K562 (cell line): ENCODE results near the gene CCDC85B. TPM values are rescaled to one million over a fixed set of nuclear protein-coding genes. Genes with fewer than 3 reads are reported as not detected.

Experiments used
- ATAC-seq: fragments of 200-7000 bp; cut with Tn5 transposase; 3 replicates; pipeline ENCODE4 v1.9.1; 2020; ENCODE audit warnings: moderate library complexity
- BruUV-seq: library from RNA; stranded (reverse); fragments of 400-500 nt; replicated peaks from 2 replicates; lab custom pipeline; 2021; lab: Mats Ljungman, UMichigan
- CTCF ChIA-PET: fragments of 300-600 bp; formaldehyde crosslinking; extraction: SDS; loops from one replicate; lab custom pipeline; 2021; ENCODE audit warnings: low intra/inter-chr PET ratio; lab: Yijun Ruan, JAX
- POLR2A ChIA-PET: fragments of 300-600, 350-650 bp; sonication (Branson Sonifier 250); formaldehyde crosslinking; extraction: SDS; loops from one replicate; lab custom pipeline; 2021; ENCODE audit warnings: antibody characterized with exemption, inconsistent platforms; lab: Yijun Ruan, JAX
- DNase-seq, 4 experiments: peaks; one replicate each; pipeline versions ENCODE4 v3.0.0 to v3.0.0-alpha.2; 2011 to 2018; ENCODE audit warnings: low spot score in 3 of 4, mixed read lengths in 3 of 4; ENCODE audit errors: extremely low read depth in 1 of 4
- FAIRE-seq: peaks from 2 replicates; lab custom pipeline; 2011; peaks lifted over from hg19 to GRCh38; lab: Jason Lieb, UNC
- H2AFZ ChIP-seq: 2 replicates; pipeline ENCODE4 v1.6.0; 2011; ENCODE audit warnings: low read depth, low read length, control low read depth, inconsistent platforms
- H3K27ac ChIP-seq: fragments of 200-600 bp; 3 replicates; pipeline ENCODE4 v1.8.0; 2011; ENCODE audit warnings: low read depth, mild to moderate bottlenecking, control low read depth, inconsistent platforms, low read length, moderate library complexity, mixed read lengths; ENCODE audit errors: extremely low read depth
- H3K27me3 ChIP-seq, 2 experiments: fragments of 300-600 bp in 1 of 2; 2 replicates in 1 of 2; 3 replicates in 1 of 2; pipeline versions ENCODE4 v1.6.0 to v1.8.0; 2011; ENCODE audit warnings: inconsistent platforms in 2 of 2, low read length in 2 of 2, mild to moderate bottlenecking in 1 of 2, mixed read lengths in 1 of 2, moderate library complexity in 1 of 2; ENCODE audit not compliant: control insufficient read depth in 2 of 2, insufficient read depth in 2 of 2
- H3K36me3 ChIP-seq: fragments of 300-600 bp; 3 replicates; pipeline ENCODE4 v1.8.0; 2011; ENCODE audit warnings: mild to moderate bottlenecking, low read length, inconsistent platforms; ENCODE audit not compliant: control insufficient read depth, insufficient read depth
- H3K4me1 ChIP-seq, 2 experiments: fragments of 200-600 bp in 1 of 2; replicated peaks in 1 of 2; 2 replicates in 1 of 2; 3 replicates in 1 of 2; pipeline versions ENCODE4 v1.5.1 to v1.8.0; 2011; ENCODE audit warnings: inconsistent platforms in 2 of 2, low read length in 2 of 2, mild to moderate bottlenecking in 1 of 2, mixed read lengths in 1 of 2, moderate library complexity in 1 of 2; ENCODE audit not compliant: control insufficient read depth in 2 of 2, insufficient read depth in 2 of 2
- H3K4me2 ChIP-seq: 2 replicates; pipeline ENCODE4 v1.6.1; 2011; ENCODE audit warnings: low read length, control low read depth, inconsistent platforms, mixed read lengths; ENCODE audit not compliant: insufficient read depth
- H3K4me3 ChIP-seq: fragments of 200-600 bp; sonication (generic), shearing (Covaris generic); 2 replicates; pipeline ENCODE4 v1.5.1; 2016; ENCODE audit warnings: control low read depth, inconsistent platforms
- H3K79me2 ChIP-seq: fragments of 200-600 bp; 3 replicates; pipeline ENCODE4 v1.8.0; 2011; ENCODE audit warnings: low read length, inconsistent platforms; ENCODE audit not compliant: control insufficient read depth, insufficient read depth
- H3K9ac ChIP-seq, 2 experiments: 2 replicates each; pipeline versions ENCODE4 v1.6.0 to v1.6.1; 2011; ENCODE audit warnings: low read depth in 2 of 2, low read length in 2 of 2, control low read depth in 1 of 2, inconsistent platforms in 1 of 2, mild to moderate bottlenecking in 1 of 2, mixed read lengths in 1 of 2; ENCODE audit not compliant: insufficient read depth in 1 of 2
- H3K9me1 ChIP-seq: one replicate; pipeline ENCODE4 v1.6.0; 2011; ENCODE audit warnings: inconsistent platforms, mild to moderate bottlenecking, low read length, moderate library complexity; ENCODE audit not compliant: control insufficient read depth, insufficient read depth
- H3K9me3 ChIP-seq: replicated peaks from 2 replicates; pipeline ENCODE4 v1.5.1; 2011; ENCODE audit warnings: low read depth, low read length, inconsistent platforms; ENCODE audit not compliant: control insufficient read depth, insufficient read depth
- H4K20me1 ChIP-seq: replicated peaks from 2 replicates; pipeline ENCODE4 v1.6.1; 2011; ENCODE audit warnings: low read length, inconsistent platforms, mixed read lengths; ENCODE audit not compliant: control insufficient read depth, insufficient read depth
- ARID1B ChIP-seq: fragments of 450-650 bp; IDR thresholded peaks from 2 replicates; pipeline ENCODE4 v1.6.1; 2016; ENCODE audit warnings: antibody characterized with exemption, mild to moderate bottlenecking, inconsistent platforms
- CREB1 ChIP-seq, 2 experiments: sonication (generic) in 1 of 2; formaldehyde crosslinking in 1 of 2; IDR thresholded peaks; 2 replicates each; pipeline versions ENCODE4 v1.6.1 to v1.8.0; 2012 to 2022; ENCODE audit warnings: inconsistent platforms in 1 of 2, mild to moderate bottlenecking in 1 of 2, missing genetic modification reagents in 1 of 2, moderate library complexity in 1 of 2
- ILK ChIP-seq: fragments of 450-650 bp; IDR thresholded peaks from 2 replicates; pipeline ENCODE4 v1.6.1; 2016; ENCODE audit warnings: missing genetic modification characterization, low read depth, mild to moderate bottlenecking, missing compliant biosample characterization, moderate library complexity, borderline replicate concordance
- KAT7 ChIP-seq: sonication (generic); formaldehyde crosslinking; IDR thresholded peaks from 2 replicates; pipeline ENCODE4 v1.8.0; 2022; ENCODE audit warnings: missing genetic modification reagents, mild to moderate bottlenecking, borderline replicate concordance
- MCM2 ChIP-seq: fragments of 450-650 bp; IDR thresholded peaks from 2 replicates; pipeline ENCODE4 v1.6.1; 2017; ENCODE audit warnings: low read depth, mild to moderate bottlenecking
- MTA1 ChIP-seq: fragments of 450-650 bp; IDR thresholded peaks from 2 replicates; pipeline ENCODE4 v1.6.1; 2017; ENCODE audit warnings: borderline replicate concordance
- POLR2G ChIP-seq: fragments of 200-400 bp; formaldehyde crosslinking; IDR thresholded peaks from 2 replicates; pipeline ENCODE4 v1.6.1; 2017; ENCODE audit warnings: low read depth, mild to moderate bottlenecking, antibody characterized with exemption, low read length, moderate library complexity
- RBFOX2 ChIP-seq: fragments of 200-400 bp; formaldehyde crosslinking; IDR thresholded peaks from 2 replicates; pipeline ENCODE4 v1.6.1; 2017; ENCODE audit warnings: low read depth, mild to moderate bottlenecking, low read length, moderate library complexity
- SUPT5H ChIP-seq: fragments of 450-650 bp; IDR thresholded peaks from 2 replicates; pipeline ENCODE4 v1.6.1; 2016
- TARDBP ChIP-seq: fragments of 450-650 bp; IDR thresholded peaks from 2 replicates; pipeline ENCODE4 v1.6.1; 2016
- XRCC4 ChIP-seq: IDR thresholded peaks from one replicate; pipeline ENCODE4 v1.6.1; 2011; ENCODE audit not compliant: insufficient read depth, insufficient read length; ENCODE audit errors: extremely low read depth
- ZNF146 ChIP-seq: IDR thresholded peaks from one replicate; pipeline ENCODE4 v1.6.1; 2018; ENCODE audit warnings: missing compliant biosample characterization; ENCODE audit not compliant: unreplicated experiment
- ZNF77 ChIP-seq: fragments of 250-450 bp; sonication (Bioruptor Pico); IDR thresholded peaks from 2 replicates; pipeline ENCODE4 v1.5.0; 2020
- WGBS: fragments of 100-300 bp; shearing (Covaris generic); methylation state at CpG from one replicate; pipeline ENCODE4 v1.1.6; 2016; ENCODE audit warnings: low coverage, mixed read lengths; ENCODE audit not compliant: insufficient coverage; ENCODE audit errors: missing lambda C conversion rate; 5-methylcytosine and 5-hydroxymethylcytosine counted together
- in situ Hi-C: fragments of 300-500 bp; cut with MboI; formaldehyde crosslinking; loops from 4 replicates; pipeline ENCODE4 v1.15.0; 2018; ENCODE audit warnings: inconsistent platforms, mixed read lengths
- intact Hi-C: fragments of 100-400 bp; cut with micrococcal nuclease; formaldehyde crosslinking; loops from 2 replicates; pipeline ENCODE4 v1.14.2; 2022
- polyA plus RNA-seq, 8 experiments: library from polyadenylated mRNA; depleted of rRNA in 4 of 8; stranded (reverse) in 5 of 8; unstranded in 3 of 8; fragments of >200 nt; fragmentation: Nextera tagmentation in 2 of 8; fragmentation: Illumina TruSeq in 1 of 8; extraction: Ambion mirVana in 2 of 8; extraction: Trizol in 1 of 8; gene quantifications; 2 replicates each; pipeline versions ENCODE4 v1.2.1 to v1.2.3, GENCODE V29; 2011 to 2014; ENCODE audit warnings: inconsistent platforms in 1 of 8, missing spikeins in 1 of 8
- total RNA-seq, 7 experiments: library from RNA; depleted of rRNA in 6 of 7; stranded (reverse); fragments of >200 nt in 6 of 7; fragmentation: Illumina TruSeq in 2 of 7; extraction: Trizol in 2 of 7; gene quantifications; 2 replicates each; pipeline versions ENCODE4 v1.2.1 to v1.2.3, GENCODE V29; 2011 to 2021; ENCODE audit warnings: low replicate concordance in 1 of 7
- TF ChIP-seq, protein P1 (sequence below), 2 experiments: fragments of 450-650 bp; IDR thresholded peaks; 2 replicates each; pipeline ENCODE4 v1.6.1; 2016; ENCODE audit warnings: mild to moderate bottlenecking in 2 of 2, borderline replicate concordance in 1 of 2, low read depth in 1 of 2, moderate library complexity in 1 of 2

Gene CCDC85B
- total and polyA plus RNA-seq, 9 of the 15 experiments (the other 6 are each of a cell fraction or from before 2014, with no cell fraction given), result 0.14 to 138 (median 6.2) TPM

DNA sequence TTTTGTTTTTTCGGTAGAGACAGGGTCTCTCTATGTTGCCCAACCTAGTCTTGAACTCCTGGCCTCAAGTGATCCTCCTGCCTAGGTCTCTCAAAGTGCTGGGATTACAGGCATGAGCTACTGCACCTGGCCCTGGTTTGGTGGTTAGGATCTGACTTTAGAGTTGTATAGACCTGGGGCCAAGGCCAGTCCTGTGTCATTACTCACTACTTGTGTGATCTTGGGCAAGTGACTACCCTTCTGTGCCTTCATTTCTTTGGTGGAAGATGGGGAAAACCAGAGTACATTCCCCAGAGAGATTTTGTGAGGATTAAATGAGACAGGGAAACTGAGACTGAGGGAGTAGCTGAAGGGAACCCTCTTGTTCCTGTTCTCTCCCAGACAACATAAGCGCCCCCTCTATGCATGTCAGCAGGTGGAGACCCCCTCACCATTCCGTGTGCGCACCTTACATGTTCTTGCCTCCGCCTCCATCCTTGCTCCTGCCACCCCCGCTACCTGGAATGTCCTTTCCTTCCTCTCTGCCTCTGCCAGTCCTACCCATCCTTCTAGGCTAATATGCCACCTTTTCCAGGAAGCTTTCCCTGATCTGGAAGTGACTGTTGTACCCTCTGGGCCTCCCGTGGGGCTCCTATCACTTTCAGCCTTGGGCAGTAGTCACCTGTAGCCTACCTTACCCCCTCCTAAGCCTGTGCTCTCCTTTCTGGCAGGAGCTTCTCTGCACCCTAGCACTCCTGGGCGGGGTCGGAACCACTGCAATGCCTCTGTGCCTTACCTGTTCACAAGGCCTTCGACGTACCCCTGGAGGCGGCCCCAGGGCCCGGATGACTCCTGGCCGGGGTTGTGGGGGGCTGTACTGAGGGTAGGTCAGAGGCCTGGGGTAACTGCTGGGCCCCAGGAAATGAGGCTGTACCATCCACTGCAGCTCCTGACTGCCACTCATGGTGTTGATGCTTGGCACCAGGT is 5.8 kb downstream of the CCDC85B start:
- FAIRE-seq (no peak), DNase-seq (no peak)
- TF ChIP-seq ARID1B (no peak), MCM2 (no peak), RBFOX2 (peak; percentile 65), TARDBP (no peak), KAT7 (CRISPR knock-in tag) (no peak), ZNF146 (CRISPR knock-in tag) (no peak), SUPT5H (peak; percentile 57), CREB1 (IDR thresholded peaks at IDR 0.05) (peak; percentile 16; the same call in 1 of the 2 replicates), CREB1 (CRISPR knock-in tag; IDR thresholded peaks at IDR 0.05) (no peak), ILK (tag) (no peak), MTA1 (no peak), XRCC4 (no peak), ZNF77 (CRISPR knock-in tag) (no peak), POLR2G (peak; percentile 73)
- TF ChIP-seq, protein P1, sequence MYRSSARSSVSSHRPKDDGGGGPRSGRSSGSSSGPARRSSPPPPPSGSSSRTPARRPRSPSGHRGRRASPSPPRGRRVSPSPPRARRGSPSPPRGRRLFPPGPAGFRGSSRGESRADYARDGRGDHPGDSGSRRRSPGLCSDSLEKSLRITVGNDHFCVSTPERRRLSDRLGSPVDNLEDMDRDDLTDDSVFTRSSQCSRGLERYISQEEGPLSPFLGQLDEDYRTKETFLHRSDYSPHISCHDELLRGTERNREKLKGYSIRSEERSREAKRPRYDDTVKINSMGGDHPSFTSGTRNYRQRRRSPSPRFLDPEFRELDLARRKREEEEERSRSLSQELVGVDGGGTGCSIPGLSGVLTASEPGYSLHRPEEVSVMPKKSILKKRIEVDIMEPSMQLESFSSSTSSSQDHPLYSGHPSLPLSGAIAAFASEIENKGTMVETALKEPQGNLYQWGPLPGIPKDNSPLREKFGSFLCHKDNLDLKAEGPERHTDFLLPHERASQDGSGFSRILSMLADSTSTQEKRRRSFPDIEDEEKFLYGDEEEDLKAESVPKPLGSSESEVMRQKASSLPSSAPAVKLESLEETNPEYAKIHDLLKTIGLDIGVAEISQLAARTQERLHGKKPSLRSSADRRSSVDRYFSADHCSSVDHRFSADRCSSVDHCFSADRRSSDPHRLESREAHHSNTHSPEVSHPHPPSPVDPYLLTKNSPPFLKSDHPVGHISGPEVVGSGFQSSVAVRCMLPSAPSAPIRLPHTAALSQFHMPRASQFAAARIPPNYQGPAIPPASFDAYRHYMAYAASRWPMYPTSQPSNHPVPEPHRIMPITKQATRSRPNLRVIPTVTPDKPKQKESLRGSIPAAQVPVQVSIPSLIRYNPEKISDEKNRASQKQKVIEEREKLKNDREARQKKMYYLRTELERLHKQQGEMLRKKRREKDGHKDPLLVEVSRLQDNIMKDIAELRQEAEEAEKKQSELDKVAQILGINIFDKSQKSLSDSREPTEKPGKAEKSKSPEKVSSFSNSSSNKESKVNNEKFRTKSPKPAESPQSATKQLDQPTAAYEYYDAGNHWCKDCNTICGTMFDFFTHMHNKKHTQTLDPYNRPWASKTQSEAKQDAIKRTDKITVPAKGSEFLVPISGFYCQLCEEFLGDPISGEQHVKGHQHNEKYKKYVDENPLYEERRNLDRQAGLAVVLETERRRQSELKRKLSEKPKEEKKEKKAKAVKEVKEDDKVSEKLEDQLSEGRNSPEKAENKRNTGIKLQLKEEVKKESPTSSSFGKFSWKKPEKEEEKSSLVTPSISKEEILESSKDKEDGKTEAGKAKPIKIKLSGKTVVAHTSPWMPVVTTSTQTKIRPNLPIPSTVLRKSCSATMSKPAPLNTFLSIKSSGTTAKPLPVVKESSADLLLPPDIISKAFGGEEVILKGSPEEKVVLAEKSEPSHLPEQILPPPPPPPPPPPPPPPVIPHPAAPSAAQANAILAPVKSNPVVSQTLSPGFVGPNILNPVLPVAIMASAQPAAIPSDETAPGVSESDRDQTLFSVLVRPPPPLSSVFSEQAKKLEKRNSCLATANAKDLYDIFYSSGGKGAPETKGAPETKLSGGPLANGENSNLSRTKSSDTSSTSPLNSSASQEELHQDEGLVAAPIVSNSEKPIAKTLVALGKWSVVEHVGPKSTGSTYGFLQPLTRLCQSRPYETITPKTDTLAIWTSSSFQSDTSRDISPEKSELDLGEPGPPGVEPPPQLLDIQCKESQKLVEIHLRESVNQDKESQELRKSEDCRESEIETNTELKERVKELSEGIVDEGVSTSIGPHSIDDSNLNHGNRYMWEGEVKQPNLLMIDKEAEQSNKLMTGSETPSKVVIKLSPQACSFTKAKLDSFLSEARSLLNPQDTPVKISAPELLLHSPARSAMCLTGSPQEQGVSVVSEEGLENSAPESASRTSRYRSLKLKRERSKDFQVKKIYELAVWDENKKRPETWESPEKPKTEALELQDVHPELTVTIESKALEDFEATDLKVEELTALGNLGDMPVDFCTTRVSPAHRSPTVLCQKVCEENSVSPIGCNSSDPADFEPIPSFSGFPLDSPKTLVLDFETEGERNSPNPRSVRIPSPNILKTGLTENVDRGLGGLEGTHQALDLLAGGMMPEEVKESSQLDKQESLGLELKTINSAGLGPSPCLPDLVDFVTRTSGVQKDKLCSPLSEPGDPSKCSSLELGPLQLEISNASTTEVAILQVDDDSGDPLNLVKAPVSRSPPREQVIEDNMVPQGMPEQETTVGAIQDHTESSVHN (IDR thresholded peaks at IDR 0.05; ENCODE audit: borderline replicate concordance in 1 of 2, low read depth in 1 of 2), result no peak

More for the DNA sequence above, 5.8 kb downstream of the CCDC85B start:
- intact Hi-C loops, result no loop called here
- Histone ChIP-seq H2AFZ (no peak overlapping the region), H3K4me3 (no peak overlapping the region), H3K9ac (peak overlapping the region in 1 of 2 experiments; percentile 73; a peak in 1 of 4 replicates), H3K4me2 (no peak overlapping the region), H3K9me3 (no peaks in the 10 kb centered on the region), H3K27ac (peak overlapping the region; percentile 36; the same call in 2 of the 3 replicates), H4K20me1 (peaks cover 33% of the 10 kb centered on the region), H3K79me2 (peaks cover 84% of the 10 kb centered on the region), H3K36me3 (peaks cover 73% of the 10 kb centered on the region), H3K4me1 (peaks cover 39 to 70% of the 10 kb centered on the region in 2 experiments), H3K9me1 (no peaks in the 10 kb centered on the region), H3K27me3 (no peaks in the 10 kb centered on the region)
- no TSS peak for BruUV-seq
- CTCF ChIA-PET, result no interaction called here
- no peak for ATAC-seq
- in situ Hi-C loops, result no loop called here
- POLR2A ChIA-PET, result interaction anchor here (0.6 to 10.0 kb wide), 13 partner anchors 7 to 416 kb away, joined by 3 to 136 read pairs (median 5); partner anchors contain the start of genes CCDC85B, CFL1, FIBP and MUS81
- WGBS, result 91% methylated on average over 11 of the region's 14 CpGs
